K562 (cell line): ENCODE results near the gene ACCSL. TPM values are rescaled to one million over a fixed set of nuclear protein-coding genes. Genes with fewer than 3 reads are reported as not detected.
A peak's percentile ranks its signal among the peaks of the same experiment; 100 is the strongest.

Experiments
- C11orf30 ChIP-seq: fragments of 450-650 bp; IDR thresholded peaks from 2 replicates; pipeline ENCODE4 v1.6.1; 2016; ENCODE audit warnings: low read depth, mild to moderate bottlenecking
- CEBPG ChIP-seq, 3 experiments: fragments of 200-800 bp in 1 of 3; sonication (Bioruptor generic) in 1 of 3; sonication (generic) in 1 of 3; formaldehyde crosslinking in 1 of 3; IDR thresholded peaks in 2 of 3; conservative IDR thresholded peaks in 1 of 3; 2 replicates each; pipeline versions ENCODE4 v1.6.1 to v1.8.0; 2016 to 2022; ENCODE audit warnings: missing compliant biosample characterization in 2 of 3, missing genetic modification characterization in 2 of 3, mild to moderate bottlenecking in 1 of 3, missing genetic modification reagents in 1 of 3
- DMBX1 ChIP-seq: fragments of 250-450 bp; sonication (Bioruptor Pico); IDR thresholded peaks from 2 replicates; pipeline ENCODE4 v1.8.0; 2022; ENCODE audit warnings: inconsistent platforms, mild to moderate bottlenecking, moderate library complexity, borderline replicate concordance
- ERF ChIP-seq: fragments of 450-650 bp; formaldehyde crosslinking; IDR thresholded peaks from 2 replicates; pipeline ENCODE4 v1.4.0; 2020; ENCODE audit warnings: mild to moderate bottlenecking, mixed read lengths
- FOXA1 ChIP-seq: fragments of 450-650 bp; IDR thresholded peaks from 2 replicates; pipeline ENCODE4 v1.6.1; 2016; ENCODE audit warnings: mild to moderate bottlenecking, borderline replicate concordance
- KDM1A ChIP-seq, 2 experiments: fragments of 450-650 bp; IDR thresholded peaks; 2 replicates each; pipeline ENCODE4 v1.6.1; 2016; ENCODE audit warnings: mild to moderate bottlenecking in 2 of 2
- KDM4B ChIP-seq, 2 experiments: fragments of 450-650 bp in 1 of 2; sonication (generic) in 1 of 2; IDR thresholded peaks; 2 replicates each; pipeline ENCODE4 v1.6.1; 2016 to 2017; ENCODE audit warnings: borderline replicate concordance in 2 of 2, antibody characterized with exemption in 1 of 2, low read depth in 1 of 2, mild to moderate bottlenecking in 1 of 2
- MYNN ChIP-seq, 2 experiments: sonication (generic); formaldehyde crosslinking in 1 of 2; IDR thresholded peaks; 2 replicates each; pipeline versions ENCODE4 v1.5.0 to v1.6.1; 2016 to 2020; ENCODE audit warnings: antibody characterized with exemption in 1 of 2, missing genetic modification reagents in 1 of 2
- PRMT5 ChIP-seq: sonication (generic); formaldehyde crosslinking; IDR thresholded peaks from 2 replicates; pipeline ENCODE4 v1.5.0; 2020; ENCODE audit warnings: missing genetic modification reagents
- PRPF4 ChIP-seq: fragments of 200-400 bp; formaldehyde crosslinking; IDR thresholded peaks from one replicate; pipeline ENCODE4 v1.6.1; 2017; ENCODE audit warnings: low read length, low read depth, mild to moderate bottlenecking; ENCODE audit not compliant: insufficient read depth, poor library complexity, severe bottlenecking
- RBM17 ChIP-seq: fragments of 200-400 bp; formaldehyde crosslinking; IDR thresholded peaks from 2 replicates; pipeline ENCODE4 v1.6.1; 2017; ENCODE audit warnings: low read depth, mild to moderate bottlenecking, low read length, borderline replicate concordance
- RFX7 ChIP-seq: fragments of 250-450 bp; sonication (Bioruptor Pico); IDR thresholded peaks from 2 replicates; pipeline ENCODE4 v1.5.1; 2021; ENCODE audit warnings: mild to moderate bottlenecking
- RUNX1 ChIP-seq: sonication (generic); IDR thresholded peaks from 2 replicates; pipeline ENCODE4 v1.6.1; 2016; ENCODE audit warnings: antibody characterized with exemption, low read depth
- SNIP1 ChIP-seq: fragments of 450-650 bp; IDR thresholded peaks from 2 replicates; pipeline ENCODE4 v1.7.1; 2017; ENCODE audit warnings: low read depth, mild to moderate bottlenecking
- SREBF2 ChIP-seq: sonication (generic); formaldehyde crosslinking; IDR thresholded peaks from 2 replicates; pipeline ENCODE4 v1.4.0; 2020; ENCODE audit warnings: mild to moderate bottlenecking, missing genetic modification reagents
- ZNF407 ChIP-seq: fragments of 450-650 bp; IDR thresholded peaks from 2 replicates; pipeline ENCODE4 v1.6.1; 2016; ENCODE audit warnings: low read depth
- ZNF449 ChIP-seq: fragments of 250-450 bp; sonication (Bioruptor Pico); IDR thresholded peaks from 2 replicates; pipeline ENCODE4 v1.8.0; 2022; ENCODE audit warnings: moderate library complexity, mild to moderate bottlenecking, inconsistent platforms
- ZNF764 ChIP-seq: fragments of 250-450 bp; sonication (Bioruptor Pico); IDR thresholded peaks from 2 replicates; pipeline ENCODE4 v1.4.0; 2020; ENCODE audit warnings: low read depth, mild to moderate bottlenecking, moderate library complexity
- polyA plus RNA-seq, 8 experiments: library from polyadenylated mRNA; depleted of rRNA in 4 of 8; stranded (reverse) in 5 of 8; unstranded in 3 of 8; fragments of >200 nt; fragmentation: Nextera tagmentation in 2 of 8; fragmentation: Illumina TruSeq in 1 of 8; extraction: Ambion mirVana in 2 of 8; extraction: Trizol in 1 of 8; gene quantifications; 2 replicates each; pipeline versions ENCODE4 v1.2.1 to v1.2.3, GENCODE V29; 2011 to 2014; ENCODE audit warnings: inconsistent platforms in 1 of 8, missing spikeins in 1 of 8
- total RNA-seq, 7 experiments: library from RNA; depleted of rRNA in 6 of 7; stranded (reverse); fragments of >200 nt in 6 of 7; fragmentation: Illumina TruSeq in 2 of 7; extraction: Trizol in 2 of 7; gene quantifications; 2 replicates each; pipeline versions ENCODE4 v1.2.1 to v1.2.3, GENCODE V29; 2011 to 2021; ENCODE audit warnings: low replicate concordance in 1 of 7

Gene ACCSL
- total and polyA plus RNA-seq, 9 of the 15 experiments (the other 6 are each of a cell fraction or from before 2014, with no cell fraction given), result not detected

GRCh38 chr11:44095506-44096359 is 48.0 kb downstream of the ACCSL start, which contains the start of gene EXT2 (continued):
- TF ChIP-seq ZNF407 (no peak), CEBPG (CRISPR knock-in tag; IDR thresholded peaks at IDR 0.05) (no peak), CEBPG (tag; conservative IDR thresholded peaks at IDR 0.05 in 1 of 2, IDR thresholded peaks at IDR 0.05 in 1 of 2) (no peak), PRMT5 (no peak), SREBF2 (CRISPR knock-in tag) (no peak), RUNX1 (no peak), SNIP1 (no peak), ZNF449 (CRISPR knock-in tag) (no peak), FOXA1 (no peak), DMBX1 (no peak), ZNF764 (CRISPR knock-in tag) (0 out of 2 replicates have a peak, but pooled peaks have one; percentile 59), ERF (CRISPR knock-in tag) (0 out of 2 replicates have a peak, but pooled peaks have one; percentile 23), C11orf30 (peak; percentile 39), KDM4B (IDR thresholded peaks at IDR 0.05; ENCODE audit: borderline replicate concordance in 2 of 2, low read depth in 1 of 2) (no peak), KDM1A (IDR thresholded peaks at IDR 0.05) (no peak; a peak in 1 of 4 replicates), RBM17 (no peak), RFX7 (CRISPR knock-in tag) (no peak), PRPF4 (no peak), MYNN (IDR thresholded peaks at IDR 0.05) (no peak), MYNN (CRISPR knock-in tag; IDR thresholded peaks at IDR 0.05) (no peak)
